Astrocyte of the spinal cord (primary cell): ENCODE results near the gene NKX6-1.

Source experiments
- DNase-seq: peaks from one replicate; pipeline ENCODE4 v3.0.0; 2011; ENCODE audit warnings: low read depth, low spot score
- H3K4me3 ChIP-seq: 2 replicates; pipeline ENCODE4 v1.5.1; 2011; ENCODE audit warnings: low read depth, mild to moderate bottlenecking, low read length, moderate library complexity
- CTCF ChIP-seq: IDR thresholded peaks from 2 replicates; pipeline ENCODE4 v1.5.1; 2012; ENCODE audit warnings: low read depth, mild to moderate bottlenecking, low read length, inconsistent platforms
- in situ Hi-C: cut with HindIII; loops from 2 replicates; pipeline ENCODE4 v1.10.0; 2017; ENCODE audit warnings: low sequenced_read_pairs

The NKX6-1 gene

GRCh38 chr4:84455697-84456096 is 43.4 kb downstream of the NKX6-1 start:
- DNase-seq = peak; percentile 8
- no peak for TF ChIP-seq CTCF
- H3K4me3 ChIP-seq = no peak overlapping the region
- in situ Hi-C loops = no loop called here

- peak; percentile 62 for TF ChIP-seq CTCF
- in situ Hi-C loops = no loop called here
- peak; percentile 12 for DNase-seq
- H3K4me3 ChIP-seq = no peak overlapping the region
These were observed 47.5 kb downstream of the NKX6-1 start for GRCh38 chr4:84451546-84451945.

- in situ Hi-C loops = no loop called here
- TF ChIP-seq CTCF = no peak
- DNase-seq = no peak
These were observed 55.6 kb downstream of the NKX6-1 start for GRCh38 chr4:84443523-84443922.

GRCh38 chr4:84442778-84443177 is 56.3 kb downstream of the NKX6-1 start:
- H3K4me3 ChIP-seq = no peak overlapping the region
- in situ Hi-C loops = no loop called here
- DNase-seq = no peak
- TF ChIP-seq CTCF = no peak

More at GRCh38 chr4:84443523-84443922, 55.6 kb downstream of the NKX6-1 start:
- H3K4me3 ChIP-seq = no peak overlapping the region
